HG03520 (cell line): ENCODE measurements around the gene SMIM29.

Experiments used
- ATAC-seq: cut with Tn5 transposase; IDR thresholded peaks from one replicate; pipeline ENCODE4 v1.9.1; 2021; ENCODE audit warnings: mild to moderate bottlenecking, moderate library complexity; ENCODE audit not compliant: unreplicated experiment

Gene SMIM29

GRCh38 chr6:34227761-34228421 is 20.9 kb downstream of the SMIM29 start:
- ATAC-seq: no peak

GRCh38 chr6:34226731-34227586 is 21.8 kb downstream of the SMIM29 start:
- ATAC-seq: no peak

GRCh38 chr6:34226066-34226465 is 22.7 kb downstream of the SMIM29 start:
- no peak for ATAC-seq

GRCh38 chr6:34225551-34225950 is 23.3 kb downstream of the SMIM29 start:
- no peak for ATAC-seq

GRCh38 chr6:34223956-34224940 is 24.6 kb downstream of the SMIM29 start:
- peak; percentile 76 for ATAC-seq

- ATAC-seq: peak; percentile 10
Observed at GRCh38 chr6:34223381-34223955, 25.3 kb downstream of the SMIM29 start.

- ATAC-seq: no peak
Observed at GRCh38 chr6:34218691-34219090, 30.1 kb downstream of the SMIM29 start.

GRCh38 chr6:34213772-34214171 is 35.0 kb downstream of the SMIM29 start:
- no peak for ATAC-seq

GRCh38 chr6:34207695-34208443 is 40.9 kb downstream of the SMIM29 start:
- ATAC-seq: no peak

- no peak for ATAC-seq
Observed at GRCh38 chr6:34206726-34207125, 42.1 kb downstream of the SMIM29 start.

- ATAC-seq: no peak
Observed at GRCh38 chr6:34205916-34206315, 42.9 kb downstream of the SMIM29 start.

GRCh38 chr6:34205466-34205865 is 43.3 kb downstream of the SMIM29 start:
- no peak for ATAC-seq

- ATAC-seq: no peak
Observed at GRCh38 chr6:34204693-34205092, 44.1 kb downstream of the SMIM29 start.

- ATAC-seq: no peak
Observed at GRCh38 chr6:34202329-34203201, 46.2 kb downstream of the SMIM29 start.

GRCh38 chr6:34201455-34202107 is 47.2 kb downstream of the SMIM29 start:
- no peak for ATAC-seq

- no peak for ATAC-seq
Observed at GRCh38 chr6:34200340-34200971, 48.4 kb downstream of the SMIM29 start.

GRCh38 chr6:34196833-34197195 is 52.0 kb downstream of the SMIM29 start:
- no peak for ATAC-seq
